Astrocyte (in vitro differentiated cells and primary cell): ENCODE measurements around the gene VSTM4. TPM values are rescaled to one million over a fixed set of nuclear protein-coding genes. Genes with fewer than 3 reads are reported as not detected.

Experiments
- DNase-seq: peaks from one replicate; pipeline ENCODE4 v3.0.0-alpha.2; 2010; ENCODE audit warnings: low read depth
- FAIRE-seq: peaks from 2 replicates; lab custom pipeline; 2011; peaks lifted over from hg19 to GRCh38; lab: Jason Lieb, UNC
- H2AFZ ChIP-seq: 2 replicates; pipeline ENCODE4 v1.6.0; 2012; ENCODE audit warnings: low read depth, low read length, inconsistent platforms
- H3K27ac ChIP-seq: 2 replicates; pipeline ENCODE4 v1.5.1; 2011; ENCODE audit warnings: low read depth, low read length, inconsistent platforms
- H3K27me3 ChIP-seq: 2 replicates; pipeline ENCODE4 v1.6.0; 2011; ENCODE audit warnings: low read length, inconsistent platforms; ENCODE audit not compliant: insufficient read depth
- H3K36me3 ChIP-seq: 2 replicates; pipeline ENCODE4 v1.5.1; 2011; ENCODE audit warnings: low read length, inconsistent platforms; ENCODE audit not compliant: insufficient read depth
- H3K4me1 ChIP-seq: 2 replicates; pipeline ENCODE4 v1.5.1; 2011; ENCODE audit warnings: low read length, inconsistent platforms; ENCODE audit not compliant: insufficient read depth
- H3K4me2 ChIP-seq: 2 replicates; pipeline ENCODE4 v1.6.0; 2012; ENCODE audit warnings: low read length, inconsistent platforms
- H3K4me3 ChIP-seq: 2 replicates; pipeline ENCODE4 v1.5.1; 2011; ENCODE audit warnings: low read depth, mild to moderate bottlenecking, low read length, inconsistent platforms; ENCODE audit not compliant: insufficient read depth
- H3K79me2 ChIP-seq: 2 replicates; pipeline ENCODE4 v1.6.0; 2012; ENCODE audit warnings: mild to moderate bottlenecking, low read length, inconsistent platforms; ENCODE audit not compliant: insufficient read depth
- H3K9ac ChIP-seq: 2 replicates; pipeline ENCODE4 v1.6.0; 2012; ENCODE audit warnings: mild to moderate bottlenecking, low read length, inconsistent platforms
- H3K9me3 ChIP-seq: 2 replicates; pipeline ENCODE4 v1.5.1; 2012; ENCODE audit warnings: low read depth, mild to moderate bottlenecking, low read length, inconsistent platforms; ENCODE audit not compliant: insufficient read depth
- H4K20me1 ChIP-seq: 2 replicates; pipeline ENCODE4 v1.6.0; 2012; ENCODE audit warnings: low read length, inconsistent platforms; ENCODE audit not compliant: insufficient read depth
- H3K27ac Mint-ChIP-seq: one replicate; pipeline ENCODE4 v1.8.0; 2021; ENCODE audit warnings: mild to moderate bottlenecking, mixed read lengths; ENCODE audit not compliant: unreplicated experiment
- H3K27me3 Mint-ChIP-seq: one replicate; pipeline ENCODE4 v1.8.0; 2021; ENCODE audit warnings: low read depth, mixed read lengths; ENCODE audit not compliant: unreplicated experiment
- H3K36me3 Mint-ChIP-seq: one replicate; pipeline ENCODE4 v1.8.0; 2021; ENCODE audit warnings: low read depth, mixed read lengths; ENCODE audit not compliant: unreplicated experiment
- H3K4me1 Mint-ChIP-seq: one replicate; pipeline ENCODE4 v1.8.0; 2021; ENCODE audit warnings: low read depth, mixed read lengths; ENCODE audit not compliant: unreplicated experiment
- H3K4me3 Mint-ChIP-seq: one replicate; pipeline ENCODE4 v1.8.0; 2021; ENCODE audit warnings: mild to moderate bottlenecking, moderate library complexity, mixed read lengths; ENCODE audit not compliant: unreplicated experiment
- H3K9me3 Mint-ChIP-seq: one replicate; pipeline ENCODE4 v1.8.0; 2021; ENCODE audit warnings: mild to moderate bottlenecking, mixed read lengths; ENCODE audit not compliant: unreplicated experiment
- EZH2 ChIP-seq: IDR thresholded peaks from 2 replicates; pipeline ENCODE4 v1.6.1; 2012; ENCODE audit warnings: mild to moderate bottlenecking, low read length, inconsistent platforms; ENCODE audit not compliant: insufficient read depth
- total RNA-seq: library from RNA; stranded (reverse); gene quantifications from 2 replicates; pipeline ENCODE4 v1.2.1, GENCODE V29; 2021
- TF ChIP-seq, protein P1 (sequence below): IDR thresholded peaks from 2 replicates; pipeline ENCODE4 v1.5.1; 2011; ENCODE audit warnings: low read depth, mild to moderate bottlenecking, inconsistent platforms, low read length, moderate library complexity; ENCODE audit not compliant: insufficient read depth

The VSTM4 gene
- total RNA-seq, 1 donor from 2014 or later = 1.1 TPM

DNA sequence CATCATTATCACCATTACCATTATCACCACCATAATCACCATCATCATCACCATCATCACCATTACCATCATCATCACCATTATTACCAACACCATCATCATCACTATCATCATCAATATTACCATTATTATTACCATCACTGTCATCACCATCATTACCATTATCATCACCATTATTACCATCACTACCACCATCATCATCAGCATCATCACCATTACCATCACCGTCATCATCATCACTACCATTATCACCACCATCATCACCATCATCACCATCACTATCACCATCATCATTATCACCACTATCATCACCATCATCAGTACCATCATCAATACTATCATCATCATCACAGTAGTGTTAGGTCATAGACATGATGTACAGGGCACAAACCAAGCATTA lies 81.4 kb downstream of the VSTM4 start:
- Mint-ChIP-seq H3K4me3 (no peak overlapping the region), H3K36me3 (no peaks in the 10 kb centered on the region), H3K27ac (no peak overlapping the region), H3K4me1 (peaks cover 4% of the 10 kb centered on the region), H3K9me3 (no peaks in the 10 kb centered on the region), H3K27me3 (peaks cover 10% of the 10 kb centered on the region)
- Histone ChIP-seq H3K9ac (no peak overlapping the region), H3K27ac (no peak overlapping the region), H3K4me3 (no peak overlapping the region), H3K4me1 (no peaks in the 10 kb centered on the region), H4K20me1 (no peaks in the 10 kb centered on the region), H3K79me2 (no peaks in the 10 kb centered on the region), H3K36me3 (no peaks in the 10 kb centered on the region), H3K4me2 (no peak overlapping the region), H2AFZ (no peak overlapping the region), H3K27me3 (no peaks in the 10 kb centered on the region), H3K9me3 (no peaks in the 10 kb centered on the region)
- DNase-seq = no peak
- no peak for FAIRE-seq
- no peak for TF ChIP-seq EZH2
- TF ChIP-seq, protein P1, sequence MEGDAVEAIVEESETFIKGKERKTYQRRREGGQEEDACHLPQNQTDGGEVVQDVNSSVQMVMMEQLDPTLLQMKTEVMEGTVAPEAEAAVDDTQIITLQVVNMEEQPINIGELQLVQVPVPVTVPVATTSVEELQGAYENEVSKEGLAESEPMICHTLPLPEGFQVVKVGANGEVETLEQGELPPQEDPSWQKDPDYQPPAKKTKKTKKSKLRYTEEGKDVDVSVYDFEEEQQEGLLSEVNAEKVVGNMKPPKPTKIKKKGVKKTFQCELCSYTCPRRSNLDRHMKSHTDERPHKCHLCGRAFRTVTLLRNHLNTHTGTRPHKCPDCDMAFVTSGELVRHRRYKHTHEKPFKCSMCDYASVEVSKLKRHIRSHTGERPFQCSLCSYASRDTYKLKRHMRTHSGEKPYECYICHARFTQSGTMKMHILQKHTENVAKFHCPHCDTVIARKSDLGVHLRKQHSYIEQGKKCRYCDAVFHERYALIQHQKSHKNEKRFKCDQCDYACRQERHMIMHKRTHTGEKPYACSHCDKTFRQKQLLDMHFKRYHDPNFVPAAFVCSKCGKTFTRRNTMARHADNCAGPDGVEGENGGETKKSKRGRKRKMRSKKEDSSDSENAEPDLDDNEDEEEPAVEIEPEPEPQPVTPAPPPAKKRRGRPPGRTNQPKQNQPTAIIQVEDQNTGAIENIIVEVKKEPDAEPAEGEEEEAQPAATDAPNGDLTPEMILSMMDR = no peak

DNA sequence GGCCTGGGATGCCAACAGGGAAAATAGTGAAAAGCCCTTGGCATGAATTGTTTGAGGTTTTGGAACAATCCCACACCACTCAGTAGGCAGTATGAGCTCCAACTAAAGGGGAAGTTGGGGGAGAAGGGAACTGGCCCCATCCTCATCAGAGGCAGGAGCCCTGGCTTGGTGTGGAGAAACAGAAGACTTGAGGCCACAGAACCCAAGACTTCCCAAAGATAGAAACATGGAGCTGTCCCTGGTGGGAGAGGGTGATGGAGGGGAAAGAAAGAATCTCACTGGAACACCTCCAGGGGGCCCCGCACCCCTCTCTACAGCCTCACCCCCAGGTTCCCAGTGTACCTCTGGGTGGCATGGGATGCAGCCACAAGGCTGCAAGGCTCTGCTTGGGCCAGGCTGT lies 85.7 kb downstream of the VSTM4 start:
- H3K4me1 Mint-ChIP-seq = no peaks in the 10 kb centered on the region
- no peaks in the 10 kb centered on the region for H3K36me3 Mint-ChIP-seq
- H2AFZ ChIP-seq = no peak overlapping the region
- no peak overlapping the region for H3K9ac ChIP-seq
- H3K79me2 ChIP-seq = no peaks in the 10 kb centered on the region
- no peaks in the 10 kb centered on the region for H3K4me1 ChIP-seq
- FAIRE-seq (no peak), DNase-seq (no peak)
- H3K4me3 ChIP-seq = no peak overlapping the region
- H3K4me2 ChIP-seq = no peak overlapping the region
- no peak overlapping the region for H3K27ac ChIP-seq
- peaks cover 27% of the 10 kb centered on the region for H3K27me3 Mint-ChIP-seq
- no peaks in the 10 kb centered on the region for H3K36me3 ChIP-seq
- H4K20me1 ChIP-seq = no peaks in the 10 kb centered on the region
- H3K4me3 Mint-ChIP-seq = no peak overlapping the region
- no peaks in the 10 kb centered on the region for H3K9me3 ChIP-seq
- H3K9me3 Mint-ChIP-seq = no peaks in the 10 kb centered on the region
- no peaks in the 10 kb centered on the region for H3K27me3 ChIP-seq
- no peak overlapping the region for H3K27ac Mint-ChIP-seq
- TF ChIP-seq EZH2 = no peak
- TF ChIP-seq, protein P1 = no peak

DNA sequence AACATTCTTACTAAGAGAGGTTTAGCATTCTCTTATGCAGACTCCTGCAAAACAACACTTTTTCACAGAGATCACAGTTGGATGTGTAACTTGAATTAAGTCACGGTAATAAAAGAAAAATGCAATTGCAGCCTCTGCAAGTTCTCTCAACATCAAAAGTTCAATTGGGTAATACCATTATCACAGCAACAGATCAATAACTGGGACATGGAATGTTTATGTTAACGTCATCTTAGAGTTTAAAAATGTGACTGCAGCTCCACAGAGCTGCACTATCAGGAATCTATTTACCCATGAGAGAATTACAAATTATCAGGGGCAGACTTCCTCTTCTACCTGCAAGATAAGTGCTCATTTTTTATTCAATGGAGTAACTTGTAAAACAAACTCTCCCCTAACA lies 86.7 kb downstream of the VSTM4 start:
- no peak overlapping the region for H3K9ac ChIP-seq

More for the DNA sequence above, 86.7 kb downstream of the VSTM4 start:
- H3K4me1 ChIP-seq = no peaks in the 10 kb centered on the region
- no peak for TF ChIP-seq EZH2
- TF ChIP-seq, protein P1 = no peak
- no peaks in the 10 kb centered on the region for H3K36me3 ChIP-seq
- no peaks in the 10 kb centered on the region for H3K9me3 ChIP-seq
- H3K4me3 ChIP-seq = no peak overlapping the region
- H3K27ac ChIP-seq = no peak overlapping the region
- H3K36me3 Mint-ChIP-seq = no peaks in the 10 kb centered on the region
- FAIRE-seq (no peak), DNase-seq (no peak)
- no peaks in the 10 kb centered on the region for H4K20me1 ChIP-seq
- no peak overlapping the region for H3K4me3 Mint-ChIP-seq
- H3K27ac Mint-ChIP-seq = no peak overlapping the region
- H3K4me1 Mint-ChIP-seq = no peaks in the 10 kb centered on the region
- H3K9me3 Mint-ChIP-seq = no peaks in the 10 kb centered on the region
- no peaks in the 10 kb centered on the region for H3K79me2 ChIP-seq
- H3K4me2 ChIP-seq = no peak overlapping the region
- H2AFZ ChIP-seq = no peak overlapping the region
- peaks cover 27% of the 10 kb centered on the region for H3K27me3 Mint-ChIP-seq
- H3K27me3 ChIP-seq = no peaks in the 10 kb centered on the region
